Skeletal muscle cell (primary cell): ENCODE data around the gene SNAPC2.

Experiments used
- DNase-seq: peaks from one replicate; pipeline ENCODE4 v3.0.0-alpha.2; 2010; ENCODE audit warnings: low read depth
- H3K4me3 ChIP-seq: 2 replicates; pipeline ENCODE4 v1.5.1; 2011; ENCODE audit warnings: low read depth, mild to moderate bottlenecking, control low read depth, low read length, moderate library complexity

The SNAPC2 gene

GRCh38 chr19:7919610-7920518 is at the start of gene SNAPC2:
SNAPC2 (plus strand) TSS chr19:7920338; CDS start chr19:7920367, 29 bp downstream.
- peak within 1 kb of the TSS; percentile 74 for H3K4me3 ChIP-seq
- DNase-seq, result peak; percentile 76

DNA sequence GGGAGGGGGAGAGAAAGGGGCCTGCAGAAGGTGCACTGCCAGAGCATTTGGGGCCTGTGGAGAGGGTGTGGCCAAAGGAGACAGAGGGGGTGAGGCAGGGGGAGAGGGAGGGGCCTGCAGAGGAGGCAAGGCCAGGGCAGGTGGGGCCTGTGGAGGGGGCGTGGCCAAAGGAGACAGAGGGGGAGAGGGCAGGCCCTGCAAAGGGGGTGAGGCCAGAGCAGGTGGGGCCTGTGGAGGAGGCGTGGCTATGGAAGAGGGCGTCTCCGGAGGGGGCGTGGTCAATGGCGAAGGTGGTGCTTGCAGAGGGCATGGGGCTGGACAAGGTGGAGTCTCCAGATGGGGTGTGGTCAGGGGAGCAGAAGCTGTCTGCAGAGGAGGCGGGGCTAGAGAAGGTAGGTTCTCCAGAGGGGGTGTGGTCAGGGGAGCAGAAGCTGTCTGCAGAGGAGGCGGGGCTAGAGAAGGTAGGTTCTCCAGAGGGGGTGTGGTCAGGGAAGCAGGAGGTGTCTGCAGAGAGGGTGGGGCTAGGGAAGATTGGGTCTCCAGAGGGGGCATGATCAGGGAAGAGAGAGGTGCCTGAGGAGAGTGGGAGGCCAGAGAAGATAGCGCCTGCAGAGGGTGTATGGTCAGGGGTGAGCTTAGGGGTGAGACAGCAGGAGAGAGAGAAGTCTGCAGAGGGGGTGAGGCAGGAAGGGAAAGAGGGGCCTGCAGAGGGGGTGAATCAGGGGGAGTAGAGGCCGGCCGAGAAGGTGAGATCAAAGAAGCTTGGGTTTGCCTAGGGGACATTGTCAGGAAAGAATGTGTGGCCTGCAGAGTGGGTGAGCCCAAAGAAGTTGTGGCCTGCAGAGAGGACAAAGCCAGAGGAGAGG is 49.3 kb upstream of the SNAPC2 start:
- DNase-seq, result no peak
- H3K4me3 ChIP-seq, result no peak overlapping the region

GRCh38 chr19:7871437-7872305 is 48.5 kb upstream of the SNAPC2 start:
- peak overlapping the region; percentile 40 for H3K4me3 ChIP-seq

DNA sequence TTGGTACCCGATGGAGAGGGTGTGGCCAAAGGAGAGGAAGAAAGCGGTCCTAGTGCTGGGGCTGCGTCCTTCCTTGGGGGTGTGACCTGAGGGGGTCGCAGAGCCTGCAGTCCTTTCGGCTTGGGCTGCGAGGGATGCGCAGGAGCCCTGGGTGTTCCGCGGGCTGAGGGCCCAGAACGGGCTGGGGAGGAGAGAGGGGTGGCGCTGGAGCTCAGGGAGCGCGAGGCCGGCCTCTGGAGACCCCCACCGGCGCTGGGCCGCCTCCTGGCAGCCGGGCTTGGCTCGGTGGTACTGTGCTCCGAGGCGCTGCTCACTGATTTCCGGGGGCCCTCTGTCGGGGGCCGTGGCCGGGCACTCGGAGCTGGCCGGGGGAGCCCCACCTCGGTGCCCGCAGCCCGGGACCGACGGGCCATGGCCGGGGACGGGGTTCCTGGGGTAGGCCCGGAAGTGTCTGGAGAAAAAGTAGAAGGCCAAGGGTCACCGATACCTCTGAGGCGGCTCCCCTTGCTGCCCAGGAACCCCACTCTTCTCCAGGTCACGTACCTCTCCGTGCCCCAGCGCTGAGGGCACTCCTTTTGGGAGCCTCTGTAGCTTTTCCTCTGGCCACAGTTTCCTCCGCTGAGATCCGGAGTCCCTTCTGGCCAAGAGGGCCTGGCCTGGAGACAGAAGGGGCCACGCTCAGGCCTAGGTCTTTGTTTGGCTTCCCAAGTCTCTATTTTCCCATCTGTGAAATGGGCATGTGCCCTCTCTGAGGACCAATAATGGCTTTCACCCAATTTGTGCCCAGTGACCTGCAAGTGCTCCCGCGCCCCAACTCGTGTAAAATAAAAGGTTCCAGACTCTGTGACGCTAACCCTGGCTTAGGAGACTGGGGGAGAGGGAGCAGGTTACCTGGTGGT is 47.6 kb upstream of the SNAPC2 start:
- H3K4me3 ChIP-seq, result peak overlapping the region; percentile 40
- no peak for DNase-seq

More at GRCh38 chr19:7871437-7872305, 48.5 kb upstream of the SNAPC2 start:
- DNase-seq, result peak; percentile 74

DNA sequence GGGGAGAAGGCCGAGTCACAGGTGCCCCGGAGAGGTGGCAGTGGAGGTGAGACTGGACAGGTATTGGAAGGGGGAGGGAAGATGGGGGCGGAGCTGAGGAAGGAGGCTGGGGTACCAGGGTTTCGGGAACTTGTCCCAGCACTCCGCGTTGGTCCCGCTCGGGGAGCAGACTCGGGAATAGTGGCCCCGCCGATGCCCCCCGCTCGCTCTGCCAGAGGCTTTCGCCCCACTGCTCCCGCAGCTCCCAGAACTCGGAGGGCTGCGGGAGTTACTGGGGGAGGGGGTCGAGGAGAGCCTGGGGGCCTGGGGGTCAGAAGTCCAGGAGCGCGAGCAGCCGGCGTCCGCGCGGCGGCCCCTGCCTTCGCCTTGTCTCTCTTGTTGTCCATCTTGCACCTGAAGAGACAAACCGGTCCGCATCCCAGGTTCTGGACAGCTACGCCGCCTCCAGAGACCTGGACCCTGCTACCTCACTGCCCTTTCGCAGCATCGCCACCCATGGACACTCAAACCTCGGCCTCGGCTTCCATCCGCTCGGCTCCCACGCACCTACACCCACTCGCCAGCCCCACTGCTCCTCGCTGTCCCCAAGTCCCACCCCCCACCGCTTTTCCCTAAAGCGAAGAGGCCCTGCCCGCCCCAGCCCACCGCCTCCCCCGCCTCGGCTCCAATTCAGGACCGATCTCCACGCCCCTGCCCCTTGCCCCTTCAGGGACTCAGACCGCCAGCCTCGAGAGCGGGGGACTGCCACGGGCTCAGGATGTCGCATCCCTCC is 46.6 kb upstream of the SNAPC2 start:
- H3K4me3 ChIP-seq, result peak overlapping the region; percentile 20
- DNase-seq, result no peak

DNA sequence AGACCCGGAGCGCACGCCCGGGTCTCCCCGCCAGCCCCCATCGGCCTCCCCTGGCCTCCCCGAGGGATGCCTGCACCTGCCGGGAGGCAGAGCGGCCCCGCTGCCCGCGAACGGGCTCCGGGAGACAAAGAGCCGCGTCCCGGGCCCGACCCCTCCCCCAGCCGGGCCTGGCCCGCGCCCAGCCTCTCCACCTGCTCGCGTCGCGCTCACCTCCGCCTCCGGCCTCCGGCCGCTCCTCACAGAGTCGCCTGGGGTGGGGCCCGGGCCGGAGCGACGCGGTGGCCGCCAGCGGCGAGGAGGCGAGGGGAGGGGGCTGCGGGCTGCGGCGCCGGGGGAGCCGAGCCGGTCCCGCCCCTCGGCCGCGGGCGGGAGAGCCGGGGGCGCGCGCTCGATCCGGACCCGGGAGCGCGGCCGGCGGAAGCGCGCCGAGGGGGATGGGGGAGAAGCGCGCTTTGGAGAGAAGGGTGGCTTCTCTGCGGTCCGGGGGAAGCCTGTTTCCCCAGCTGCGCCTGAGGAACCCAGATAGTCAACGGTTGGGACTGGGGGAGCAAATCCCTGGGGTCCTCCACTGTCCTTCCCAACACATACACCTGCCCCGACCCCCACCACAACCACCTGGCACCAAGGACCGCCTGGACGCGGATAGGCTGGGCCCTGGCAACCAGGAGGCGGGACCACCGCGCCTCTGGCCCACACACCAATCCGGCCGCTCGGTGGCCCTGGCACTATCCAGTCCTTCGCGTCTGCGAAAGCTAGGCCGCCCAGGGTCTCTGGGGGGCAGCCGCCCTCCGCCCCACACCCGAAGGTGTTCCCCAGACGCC is 45.9 kb upstream of the SNAPC2 start, which contains the start of gene PRR36:
TSS of gene PRR36 (minus strand) at position 315 of the 821 bp plus-strand sequence. CDS start 701 bp downstream, outside the sequence.
- H3K4me3 ChIP-seq, result peak within 1 kb of the TSS; percentile 20
- DNase-seq, result no peak

DNA sequence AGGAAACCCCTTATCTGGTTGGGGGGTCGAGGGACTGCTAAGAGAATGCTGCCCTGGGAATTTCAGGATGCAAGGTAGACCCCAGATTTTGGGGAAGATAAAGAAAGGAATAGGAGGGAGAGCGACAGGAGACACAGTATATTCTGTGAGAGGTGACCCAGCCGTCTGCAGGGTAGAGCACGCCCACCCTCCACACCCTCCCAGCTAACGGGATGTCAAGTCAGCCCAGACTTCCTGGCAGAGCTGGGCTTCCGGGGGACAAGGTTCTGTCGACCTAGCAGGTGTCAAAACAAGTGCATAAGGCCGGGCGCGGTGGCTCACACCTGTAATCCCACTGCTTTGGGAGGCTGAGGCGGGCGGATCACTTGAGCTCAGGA is 45.3 kb upstream of the SNAPC2 start:
- no peak overlapping the region for H3K4me3 ChIP-seq
- DNase-seq, result no peak

DNA sequence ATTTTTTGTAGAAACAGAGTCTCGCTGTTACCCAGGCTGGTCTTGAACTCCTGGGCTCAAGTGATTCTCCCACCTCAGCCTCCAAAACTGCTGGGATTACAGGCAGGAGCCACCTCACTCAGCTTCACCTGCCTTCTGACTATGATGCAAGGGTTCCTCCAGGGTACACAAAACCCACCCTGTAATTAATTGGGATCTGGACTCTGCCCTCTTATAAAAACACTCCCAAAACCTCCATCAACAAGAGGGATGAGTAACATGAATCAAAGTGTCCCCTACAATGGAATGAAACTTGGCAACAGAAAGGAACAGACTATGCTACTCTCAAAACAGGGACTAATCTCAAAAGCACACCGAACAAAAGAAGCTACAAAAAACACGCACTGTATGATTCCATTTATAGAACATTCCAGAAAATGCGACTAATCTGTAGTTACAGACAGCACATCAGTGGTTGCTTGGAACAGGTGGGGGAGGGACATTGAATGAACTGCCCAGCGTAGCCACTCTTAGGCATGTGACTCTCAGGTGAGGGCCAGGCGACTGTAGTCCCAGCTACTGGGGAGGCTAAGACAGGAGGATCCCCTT is 42.8 kb upstream of the SNAPC2 start:
- no peak for DNase-seq
- no peak overlapping the region for H3K4me3 ChIP-seq

GRCh38 chr19:7879111-7879807 is 40.9 kb upstream of the SNAPC2 start:
- DNase-seq, result no peak
- H3K4me3 ChIP-seq, result no peak overlapping the region

DNA sequence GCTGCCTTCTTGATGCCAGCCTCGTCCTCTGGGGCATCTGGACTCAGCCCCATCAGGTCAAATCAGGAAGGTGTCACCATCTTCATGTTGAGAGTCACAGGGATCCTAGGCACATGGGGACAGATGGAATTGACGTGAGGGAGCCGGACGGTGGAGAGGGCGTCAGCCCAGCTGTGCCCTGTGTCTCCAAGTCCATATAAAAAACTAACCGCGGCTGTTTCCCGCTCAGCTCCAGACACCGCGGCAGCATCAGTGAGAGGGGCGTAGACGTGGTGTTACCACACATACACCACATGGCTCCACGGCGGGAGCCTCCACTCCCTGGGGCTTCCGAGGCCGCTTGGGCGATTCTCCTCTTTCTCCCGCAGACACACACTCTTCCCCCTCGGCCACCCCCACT is 40.3 kb upstream of the SNAPC2 start:
- H3K4me3 ChIP-seq, result no peak overlapping the region
- DNase-seq, result no peak

GRCh38 chr19:7881910-7882309 is 38.2 kb upstream of the SNAPC2 start:
- no peak for DNase-seq

DNA sequence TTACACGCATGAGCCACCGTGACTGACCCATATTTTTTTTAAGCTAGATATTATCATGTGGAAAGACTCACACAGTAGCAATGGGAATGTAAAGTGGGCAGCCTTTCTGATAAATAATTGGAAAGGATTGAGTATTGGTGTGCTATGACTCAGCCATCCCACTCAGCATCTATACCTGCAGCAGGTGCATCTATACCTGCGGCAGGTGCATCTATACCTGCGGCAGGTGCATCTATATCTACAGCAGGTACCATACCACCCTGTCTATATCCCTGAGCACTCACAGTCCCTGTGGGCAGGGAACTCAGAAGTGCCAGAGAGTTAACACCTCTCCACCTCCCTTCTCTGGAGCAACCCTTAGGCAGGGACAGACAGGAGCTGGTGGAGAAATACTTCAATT is 37.0 kb upstream of the SNAPC2 start:
- no peak for DNase-seq
- H3K4me3 ChIP-seq, result no peak overlapping the region

More at GRCh38 chr19:7881910-7882309, 38.2 kb upstream of the SNAPC2 start:
- H3K4me3 ChIP-seq, result no peak overlapping the region

DNA sequence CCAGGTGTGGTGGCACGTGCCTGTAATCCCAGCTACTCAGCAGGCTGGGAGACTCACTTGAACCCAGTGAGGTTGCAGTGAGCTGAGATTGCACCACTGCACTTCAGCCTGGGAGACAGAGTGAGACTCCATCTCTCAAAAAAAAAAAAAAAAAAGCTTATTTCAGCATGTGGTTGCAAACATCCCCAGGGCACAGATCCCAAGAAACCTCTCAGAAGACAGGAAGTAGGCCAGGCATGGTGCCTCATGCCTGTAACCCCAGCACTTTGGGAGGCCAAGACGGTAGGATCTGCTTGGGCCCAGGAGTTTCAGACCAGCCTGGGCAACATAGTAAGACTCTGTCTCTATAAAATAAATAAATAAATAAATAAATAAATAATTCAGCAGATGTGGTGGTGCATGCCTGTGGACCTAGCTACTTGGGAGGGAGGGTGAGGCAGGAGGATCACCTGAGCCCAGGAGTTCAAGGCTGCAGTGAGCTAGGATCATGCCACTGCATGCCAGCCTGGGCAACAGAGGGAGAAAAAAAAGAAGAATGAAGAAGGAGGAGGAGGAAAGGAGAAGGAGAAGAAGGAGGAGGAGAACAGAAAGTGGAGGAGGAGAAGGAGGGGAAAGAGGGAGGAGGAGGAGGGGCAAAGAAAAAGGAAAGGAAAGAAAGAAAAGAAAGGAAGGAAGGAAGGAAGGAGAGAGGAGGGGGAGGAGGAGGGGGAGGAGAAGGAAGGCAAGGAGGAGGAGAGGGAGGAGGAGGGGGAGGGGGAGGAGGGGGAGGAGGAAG is 36.2 kb upstream of the SNAPC2 start:
- H3K4me3 ChIP-seq, result no peak overlapping the region
- DNase-seq, result no peak

- no peak for DNase-seq
- H3K4me3 ChIP-seq, result no peak overlapping the region
Observed at GRCh38 chr19:7885818-7886217, 34.3 kb upstream of the SNAPC2 start.
